ENCODE results near the gene NUDC.

- TF ChIP-seq CTCF (IDR thresholded peaks at IDR 0.05) = no peak
- no peak for TF ChIP-seq FOXM1 (IDR thresholded peaks at IDR 0.05; ENCODE audit: low read depth)
- TF ChIP-seq PBX3 (IDR thresholded peaks at IDR 0.05) = no peak
- TF ChIP-seq CHD2 (IDR thresholded peaks at IDR 0.05; ENCODE audit: low read length, partially characterized antibody) = no peak
- TF ChIP-seq POLR2AphosphoS5 (IDR thresholded peaks at IDR 0.05; ENCODE audit: low read depth, low read length) = no peak
- no peak for TF ChIP-seq RCOR1 (IDR thresholded peaks at IDR 0.05; ENCODE audit: low read length)
- no peak for TF ChIP-seq GATA2 (CRISPR knock-in tag; IDR thresholded peaks at IDR 0.05)
These were observed 11.0 kb downstream of the NUDC start for GRCh38 chr1:26932531-26932930.

All from SK-N-SH (cell line).